AG09319 (cell line): ENCODE results near the gene SPOCK1.
A peak's percentile ranks its signal among the peaks of the same experiment; 100 is the strongest.

Source experiments
- DNase-seq: peaks from one replicate; pipeline ENCODE4 v3.0.0-alpha.2; 2010; ENCODE audit warnings: low read depth; ENCODE audit errors: extremely low read depth
- TF ChIP-seq, protein P1 (sequence below): IDR thresholded peaks from 2 replicates; pipeline ENCODE4 v1.5.1; 2011; ENCODE audit warnings: low read depth, mild to moderate bottlenecking, inconsistent platforms, low read length, moderate library complexity

SPOCK1 gene

DNA sequence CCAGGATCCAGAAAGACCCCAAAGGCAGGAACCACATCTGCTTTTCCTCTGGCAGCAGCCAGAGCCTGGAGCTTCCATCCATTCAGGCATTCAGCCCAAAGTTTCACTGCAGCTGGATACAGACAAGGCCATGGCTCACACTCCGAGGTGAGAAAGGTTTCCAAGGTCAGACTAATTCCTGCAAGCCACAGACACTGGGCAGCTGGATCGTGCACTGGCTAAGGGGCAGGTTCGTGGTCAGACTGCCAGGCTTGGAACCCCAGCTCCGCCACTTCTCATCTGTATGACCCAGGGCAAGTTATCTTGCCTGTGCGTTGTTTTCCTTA is 36.9 kb downstream of the SPOCK1 start:
- DNase-seq: no peak
- TF ChIP-seq, protein P1, sequence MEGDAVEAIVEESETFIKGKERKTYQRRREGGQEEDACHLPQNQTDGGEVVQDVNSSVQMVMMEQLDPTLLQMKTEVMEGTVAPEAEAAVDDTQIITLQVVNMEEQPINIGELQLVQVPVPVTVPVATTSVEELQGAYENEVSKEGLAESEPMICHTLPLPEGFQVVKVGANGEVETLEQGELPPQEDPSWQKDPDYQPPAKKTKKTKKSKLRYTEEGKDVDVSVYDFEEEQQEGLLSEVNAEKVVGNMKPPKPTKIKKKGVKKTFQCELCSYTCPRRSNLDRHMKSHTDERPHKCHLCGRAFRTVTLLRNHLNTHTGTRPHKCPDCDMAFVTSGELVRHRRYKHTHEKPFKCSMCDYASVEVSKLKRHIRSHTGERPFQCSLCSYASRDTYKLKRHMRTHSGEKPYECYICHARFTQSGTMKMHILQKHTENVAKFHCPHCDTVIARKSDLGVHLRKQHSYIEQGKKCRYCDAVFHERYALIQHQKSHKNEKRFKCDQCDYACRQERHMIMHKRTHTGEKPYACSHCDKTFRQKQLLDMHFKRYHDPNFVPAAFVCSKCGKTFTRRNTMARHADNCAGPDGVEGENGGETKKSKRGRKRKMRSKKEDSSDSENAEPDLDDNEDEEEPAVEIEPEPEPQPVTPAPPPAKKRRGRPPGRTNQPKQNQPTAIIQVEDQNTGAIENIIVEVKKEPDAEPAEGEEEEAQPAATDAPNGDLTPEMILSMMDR: no peak

DNA sequence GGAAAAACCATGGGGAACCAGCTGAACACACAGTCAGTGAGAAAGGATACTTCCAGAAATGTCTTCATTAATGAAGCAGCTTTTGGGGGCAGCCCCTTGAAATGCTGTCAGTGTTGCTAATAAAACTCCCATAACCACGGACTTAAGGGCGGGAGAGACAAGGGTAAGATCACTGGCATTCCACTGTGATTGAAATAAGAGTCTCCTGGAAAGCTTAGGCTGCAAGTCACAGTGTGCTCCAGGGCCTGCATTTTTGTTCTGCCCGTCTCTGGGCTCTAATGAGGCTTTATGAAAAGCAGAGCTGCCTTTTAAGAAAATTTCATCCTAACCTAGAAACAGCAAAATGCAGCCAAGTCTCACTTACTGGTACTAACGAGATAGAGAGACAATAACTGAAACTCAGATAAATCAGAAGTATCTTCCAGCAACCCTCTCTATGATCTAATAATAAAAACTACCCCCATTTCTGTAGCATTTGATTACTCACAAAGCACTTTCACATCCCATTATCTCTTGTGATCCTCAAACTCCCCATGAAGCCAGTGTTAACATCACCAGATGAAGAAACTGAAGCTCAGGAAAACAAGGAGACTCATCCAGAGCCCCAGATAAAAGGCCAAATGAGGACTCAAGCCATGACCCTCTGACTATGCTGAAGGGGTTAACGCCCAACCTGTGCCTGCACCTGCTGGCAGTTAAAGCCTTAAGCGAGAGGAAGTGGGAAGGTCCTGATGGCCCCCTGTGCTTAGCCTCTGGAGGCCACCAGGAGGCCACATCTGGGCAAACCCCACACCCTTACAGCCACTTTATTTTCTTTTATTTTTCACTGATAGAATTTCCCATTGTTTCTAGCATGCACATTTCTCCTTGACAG is 37.5 kb downstream of the SPOCK1 start:
- no peak for DNase-seq
- TF ChIP-seq, protein P1: peak; percentile 1

DNA sequence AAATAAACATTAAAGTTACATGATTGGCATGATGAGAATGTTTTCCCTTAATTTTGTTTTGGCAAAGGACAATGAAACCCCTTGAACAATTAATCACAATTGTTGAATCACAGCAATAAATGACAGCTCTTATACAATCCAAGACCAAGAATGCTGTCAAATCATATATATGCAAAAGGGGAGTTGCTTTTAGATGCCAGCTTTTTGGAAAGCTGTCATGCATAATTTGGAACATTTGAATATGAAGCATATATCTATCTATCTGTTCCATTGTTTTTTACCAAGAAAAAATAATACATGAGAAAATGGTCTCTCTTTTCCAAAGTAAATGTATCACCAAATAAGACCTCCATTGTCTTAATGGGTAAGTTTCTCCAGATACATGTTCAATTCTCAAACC is 44.5 kb downstream of the SPOCK1 start:
- DNase-seq: no peak
- TF ChIP-seq, protein P1: no peak

DNA sequence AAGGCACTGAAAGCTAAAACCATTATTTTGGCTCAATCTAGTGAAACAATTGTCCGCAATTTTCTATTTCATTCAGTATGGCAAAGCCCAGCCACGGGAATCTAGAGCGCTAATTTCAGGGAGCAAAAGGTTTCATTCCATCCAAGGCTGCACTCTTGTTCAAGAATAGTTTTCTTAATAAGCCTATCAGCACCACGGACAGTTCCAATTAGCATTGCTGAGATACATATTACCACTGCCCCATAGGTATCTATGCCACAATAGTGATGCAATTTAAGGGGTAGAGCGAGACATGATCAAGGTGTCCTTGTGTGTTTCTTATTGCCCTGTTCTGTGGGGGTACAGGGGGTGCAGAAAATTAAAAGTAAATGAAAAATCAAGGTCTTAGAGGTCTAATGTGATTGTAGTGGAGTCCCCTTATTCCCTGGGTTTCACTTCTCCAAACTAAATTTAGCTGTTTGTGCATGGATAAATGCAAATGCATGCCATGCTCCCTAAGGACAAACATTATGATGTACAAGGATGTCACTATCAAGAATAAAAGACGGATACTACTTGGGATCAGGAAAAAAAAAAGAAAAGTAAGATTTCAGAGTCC is 45.5 kb downstream of the SPOCK1 start:
- peak; percentile 15 for DNase-seq
- TF ChIP-seq, protein P1: no peak

DNA sequence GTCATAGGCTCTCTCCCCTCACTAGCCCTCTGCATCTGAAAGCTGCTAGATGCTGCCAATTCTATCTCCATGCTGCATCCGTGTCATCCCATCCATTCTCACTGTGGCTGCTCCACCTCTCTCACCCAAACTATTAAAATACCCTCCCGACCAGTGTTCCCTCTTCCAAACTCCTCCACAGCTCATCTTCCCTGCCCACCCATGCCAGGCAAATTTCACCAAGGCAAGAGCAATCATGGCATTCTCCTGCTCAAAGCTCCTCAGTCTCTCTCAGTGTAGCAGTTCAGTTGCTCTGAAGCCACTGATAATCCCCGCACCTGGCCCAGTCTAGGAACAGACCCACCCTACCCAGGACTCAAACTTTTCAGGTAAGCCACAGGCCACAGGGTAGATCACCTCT is 48.4 kb downstream of the SPOCK1 start:
- TF ChIP-seq, protein P1: no peak
- DNase-seq: no peak

DNA sequence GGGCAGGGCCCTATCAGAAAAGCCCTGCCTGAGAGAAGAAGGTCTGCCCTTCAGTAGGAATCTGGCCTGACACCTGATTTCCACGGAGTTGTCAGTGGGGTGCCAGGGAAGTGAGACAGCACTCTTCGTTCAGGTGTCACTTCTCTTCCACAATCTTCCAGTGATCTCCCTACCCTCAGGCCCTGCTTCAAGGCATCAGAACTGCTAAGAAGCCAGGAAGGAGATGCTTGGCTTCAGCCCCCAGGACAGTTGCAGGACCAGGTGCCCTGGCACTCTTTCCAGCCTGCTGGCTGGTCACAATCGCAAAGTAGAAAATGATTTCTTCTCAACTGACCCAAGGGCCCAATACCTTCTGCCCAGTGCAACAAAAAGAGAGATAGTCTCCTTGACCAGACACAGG is 50.3 kb downstream of the SPOCK1 start:
- DNase-seq: no peak
- TF ChIP-seq, protein P1: no peak

DNA sequence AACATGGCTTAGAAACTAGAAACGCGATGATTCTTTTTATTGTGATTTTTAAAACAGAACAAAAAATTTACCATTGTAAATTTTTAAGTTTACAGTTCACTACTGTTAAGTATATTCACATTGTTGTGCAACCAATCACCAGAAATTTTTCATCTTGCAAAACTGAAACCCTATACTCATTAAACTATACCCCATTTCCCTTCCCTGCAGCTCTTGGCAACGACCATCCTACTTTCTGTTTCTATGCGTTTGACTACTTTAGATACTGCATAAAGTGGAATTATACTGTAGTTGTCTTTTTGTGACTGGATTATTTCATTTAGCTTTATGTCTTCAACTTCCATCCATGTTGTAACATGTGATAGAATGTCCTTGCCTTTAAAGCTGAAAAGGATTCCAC is 52.5 kb downstream of the SPOCK1 start:
- DNase-seq: no peak
- TF ChIP-seq, protein P1: no peak
